ENCODE measurements around the gene CNN2.

GRCh38 chr19:1007399-1008251 lies 18.8 kb upstream of the CNN2 start:
- TF ChIP-seq MAFK (IDR thresholded peaks at IDR 0.05; ENCODE audit: low read depth, low read length): no peak
- no peak for TF ChIP-seq TAF1 (IDR thresholded peaks at IDR 0.05; ENCODE audit: low read depth, low read length)
- TF ChIP-seq FOSL1 (IDR thresholded peaks at IDR 0.05; ENCODE audit: insufficient read depth, low read depth, low read length): no peak
- TF ChIP-seq RAD21 (IDR thresholded peaks at IDR 0.05 in 1 of 2, conservative IDR thresholded peaks at IDR 0.05 in 1 of 2; ENCODE audit: low read depth in 2 of 2, low read length in 2 of 2): no peak
- no peak for TF ChIP-seq CTCF (IDR thresholded peaks at IDR 0.05; ENCODE audit: control extremely low read depth in 1 of 3, insufficient read depth in 1 of 3, low read depth in 1 of 3, low read length in 3 of 3)
- TF ChIP-seq EP300 (IDR thresholded peaks at IDR 0.05; ENCODE audit: borderline replicate concordance in 1 of 2, low read depth in 2 of 2, low read length in 2 of 2): no peak
- no peak for TF ChIP-seq TCF12 (IDR thresholded peaks at IDR 0.05; ENCODE audit: low read depth, low read length)
- no peak for TF ChIP-seq POLR2AphosphoS5 (IDR thresholded peaks at IDR 0.05; ENCODE audit: low read depth, low read length)
- TF ChIP-seq KDM5A (IDR thresholded peaks at IDR 0.05; ENCODE audit: low read length): no peak
- no peak for TF ChIP-seq POU5F1 (IDR thresholded peaks at IDR 0.05; ENCODE audit: low read depth, low read length)
- no peak for TF ChIP-seq CEBPB (IDR thresholded peaks at IDR 0.05; ENCODE audit: low read depth, low read length)
- TF ChIP-seq, protein P1, sequence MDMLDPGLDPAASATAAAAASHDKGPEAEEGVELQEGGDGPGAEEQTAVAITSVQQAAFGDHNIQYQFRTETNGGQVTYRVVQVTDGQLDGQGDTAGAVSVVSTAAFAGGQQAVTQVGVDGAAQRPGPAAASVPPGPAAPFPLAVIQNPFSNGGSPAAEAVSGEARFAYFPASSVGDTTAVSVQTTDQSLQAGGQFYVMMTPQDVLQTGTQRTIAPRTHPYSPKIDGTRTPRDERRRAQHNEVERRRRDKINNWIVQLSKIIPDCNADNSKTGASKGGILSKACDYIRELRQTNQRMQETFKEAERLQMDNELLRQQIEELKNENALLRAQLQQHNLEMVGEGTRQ (IDR thresholded peaks at IDR 0.05; ENCODE audit: low read length): no peak
- no peak for TF ChIP-seq POLR2A (IDR thresholded peaks at IDR 0.05; ENCODE audit: control extremely low read depth in 1 of 2, low read depth in 2 of 2, low read length in 2 of 2)
- no peak for TF ChIP-seq RNF2 (IDR thresholded peaks at IDR 0.05; ENCODE audit: borderline replicate concordance, low read depth, low read length, missing control alignments, poor library complexity, severe bottlenecking)

Measured in H1 (cell line).